B cell (primary cell): ENCODE results near the gene PIWIL4. TPM values are rescaled to one million over a fixed set of nuclear protein-coding genes. Genes with fewer than 3 reads are reported as not detected.

Experiments used
- ATAC-seq: fragments of 200-7000 bp; cut with Tn5 transposase; one replicate; pipeline ENCODE4 v1.10.0; 2021; ENCODE audit warnings: low read depth, mild to moderate bottlenecking, moderate number of reproducible peaks, moderate library complexity
- CTCF ChIA-PET: fragments of 350-600 bp; sonication (Branson Sonifier 250); formaldehyde crosslinking; loops from one replicate; lab custom pipeline; 2021; ENCODE audit warnings: antibody characterized with exemption, inconsistent platforms; lab: Charles Lee
- POLR2A ChIA-PET: fragments of 350-600 bp; sonication (Branson Sonifier 250); formaldehyde crosslinking; loops from one replicate; lab custom pipeline; 2021; ENCODE audit warnings: antibody characterized with exemption; lab: Charles Lee
- DNase-seq: peaks from one replicate; pipeline ENCODE4 v3.0.0; 2013
- H2AFZ ChIP-seq: 2 replicates; pipeline ENCODE4 v1.6.1; 2012; ENCODE audit warnings: mild to moderate bottlenecking, low read depth, low read length; ENCODE audit not compliant: insufficient read depth, poor library complexity, severe bottlenecking
- H3K27ac ChIP-seq, 2 donors: 1 replicate in 1 of 2; 2 replicates in 1 of 2; pipeline ENCODE4 v1.5.1; 2012 to 2013; ENCODE audit warnings: low read length in 2 of 2, mild to moderate bottlenecking in 2 of 2, moderate library complexity in 1 of 2
- H3K27me3 ChIP-seq, 4 experiments: fragments of 200-600 bp in 1 of 4; sonication (generic) in 1 of 4; replicated peaks in 1 of 4; 1 replicate in 2 of 4; 2 replicates in 2 of 4; pipeline versions ENCODE4 v1.6.1 to v1.7.0; 2013 to 2016; ENCODE audit warnings: low read length in 3 of 4, mild to moderate bottlenecking in 2 of 4, mixed read lengths in 1 of 4, moderate library complexity in 1 of 4; ENCODE audit not compliant: insufficient read depth in 4 of 4, control insufficient read depth in 3 of 4; ENCODE audit errors: control extremely low read depth in 1 of 4
- H3K36me3 ChIP-seq, 2 experiments: replicated peaks in 1 of 2; 1 replicate in 1 of 2; 2 replicates in 1 of 2; pipeline versions ENCODE4 v1.6.1 to v1.7.1; 2013; ENCODE audit warnings: low read length in 1 of 2; ENCODE audit not compliant: insufficient read depth in 2 of 2, control insufficient read depth in 1 of 2; ENCODE audit errors: control extremely low read depth in 1 of 2, extremely low read depth in 1 of 2
- H3K4me1 ChIP-seq, 2 donors: fragments of 200-600 bp in 1 of 2; sonication (generic) in 1 of 2; 1 replicate in 1 of 2; 2 replicates in 1 of 2; pipeline versions ENCODE4 v1.5.1 to v1.6.1; 2013 to 2017; ENCODE audit warnings: low read length in 2 of 2; ENCODE audit not compliant: control insufficient read depth in 2 of 2, insufficient read depth in 2 of 2
- H3K4me2 ChIP-seq: replicated peaks from 2 replicates; pipeline ENCODE3; 2012; ENCODE audit warnings: mild to moderate bottlenecking, low read depth, low read length; ENCODE audit not compliant: poor library complexity, severe bottlenecking
- H3K4me3 ChIP-seq, 5 experiments: fragments of 200-600 bp in 1 of 5; sonication (generic) in 1 of 5; 1 replicate in 3 of 5; 2 replicates in 2 of 5; pipeline versions ENCODE4 v1.5.1 to v1.7.0; 2011 to 2016; ENCODE audit warnings: low read length in 4 of 5, mild to moderate bottlenecking in 4 of 5, low read depth in 2 of 5, control low read depth in 1 of 5, moderate library complexity in 1 of 5; ENCODE audit not compliant: insufficient read depth in 1 of 5; ENCODE audit errors: control extremely low read depth in 1 of 5, extremely low read depth in 1 of 5
- H3K79me2 ChIP-seq: fragments of 200-600 bp; sonication (generic); one replicate; pipeline ENCODE4 v1.6.0; 2016; ENCODE audit warnings: low read length; ENCODE audit not compliant: control insufficient read depth, insufficient read depth
- H3K9ac ChIP-seq: fragments of 200-600 bp; sonication (generic); 2 replicates; pipeline ENCODE4 v1.6.1; 2017; ENCODE audit warnings: mild to moderate bottlenecking, low read length, moderate library complexity
- H3K9me3 ChIP-seq, 3 donors: one replicate each; pipeline versions ENCODE4 v1.6.1 to v1.7.1; 2013; ENCODE audit warnings: low read length in 2 of 3; ENCODE audit not compliant: control insufficient read depth in 2 of 3, insufficient read depth in 1 of 3; ENCODE audit errors: control extremely low read depth in 1 of 3
- H4K20me1 ChIP-seq: 2 replicates; pipeline ENCODE4 v1.6.0; 2012; ENCODE audit warnings: mild to moderate bottlenecking, low read length; ENCODE audit not compliant: insufficient read depth, control insufficient read depth, poor library complexity, severe bottlenecking
- H3K27ac Mint-ChIP-seq: one replicate; pipeline ENCODE4 v1.8.0; 2021; ENCODE audit warnings: mixed read lengths
- H3K27me3 Mint-ChIP-seq: one replicate; pipeline ENCODE4 v1.8.0; 2021; ENCODE audit warnings: mixed read lengths
- H3K4me1 Mint-ChIP-seq: one replicate; pipeline ENCODE4 v1.8.0; 2021; ENCODE audit warnings: mixed read lengths
- H3K4me3 Mint-ChIP-seq: one replicate; pipeline ENCODE4 v1.8.0; 2021; ENCODE audit warnings: mixed read lengths
- H3K9me3 Mint-ChIP-seq: one replicate; pipeline ENCODE4 v1.8.0; 2022; ENCODE audit warnings: mixed read lengths; ENCODE audit not compliant: insufficient read depth
- EZH2 ChIP-seq: IDR thresholded peaks from 2 replicates; pipeline ENCODE4 v1.6.1; 2012; ENCODE audit warnings: borderline replicate concordance, low read depth, mild to moderate bottlenecking, moderate library complexity, low read length; ENCODE audit not compliant: insufficient read depth, poor library complexity, severe bottlenecking
- WGBS: methylation state at CpG from one replicate; pipeline ENCODE4 v1.1.5; 2013; ENCODE audit warnings: missing lambda C conversion rate; ENCODE audit not compliant: insufficient coverage; 5-methylcytosine and 5-hydroxymethylcytosine counted together
- intact Hi-C: fragments of 100-400 bp; cut with micrococcal nuclease; formaldehyde crosslinking; loops from one replicate; pipeline ENCODE4 v1.10.0; 2022
- polyA plus RNA-seq: library from polyadenylated mRNA; depleted of rRNA; stranded (reverse); fragments of >200 nt; gene quantifications from 2 replicates; pipeline ENCODE4 v1.2.3, GENCODE V29; 2012
- total RNA-seq, 2 donors: library from RNA; stranded (reverse); fragments of 120-200 nt in 1 of 2; gene quantifications; 1 replicate in 1 of 2; 2 replicates in 1 of 2; pipeline versions ENCODE4 v1.2.3 to v1.2.4, GENCODE V29; 2013 to 2022
- TF ChIP-seq, protein P1 (sequence below): fragments of 200-600 bp; IDR thresholded peaks from one replicate; pipeline ENCODE4 v1.8.0; 2022; ENCODE audit warnings: antibody characterized with exemption, mild to moderate bottlenecking

The PIWIL4 gene
- total and polyA plus RNA-seq, 2 donors (not counting 1 experiment from before 2014, with no cell fraction given) = 0.67 to 1.4 TPM

DNA sequence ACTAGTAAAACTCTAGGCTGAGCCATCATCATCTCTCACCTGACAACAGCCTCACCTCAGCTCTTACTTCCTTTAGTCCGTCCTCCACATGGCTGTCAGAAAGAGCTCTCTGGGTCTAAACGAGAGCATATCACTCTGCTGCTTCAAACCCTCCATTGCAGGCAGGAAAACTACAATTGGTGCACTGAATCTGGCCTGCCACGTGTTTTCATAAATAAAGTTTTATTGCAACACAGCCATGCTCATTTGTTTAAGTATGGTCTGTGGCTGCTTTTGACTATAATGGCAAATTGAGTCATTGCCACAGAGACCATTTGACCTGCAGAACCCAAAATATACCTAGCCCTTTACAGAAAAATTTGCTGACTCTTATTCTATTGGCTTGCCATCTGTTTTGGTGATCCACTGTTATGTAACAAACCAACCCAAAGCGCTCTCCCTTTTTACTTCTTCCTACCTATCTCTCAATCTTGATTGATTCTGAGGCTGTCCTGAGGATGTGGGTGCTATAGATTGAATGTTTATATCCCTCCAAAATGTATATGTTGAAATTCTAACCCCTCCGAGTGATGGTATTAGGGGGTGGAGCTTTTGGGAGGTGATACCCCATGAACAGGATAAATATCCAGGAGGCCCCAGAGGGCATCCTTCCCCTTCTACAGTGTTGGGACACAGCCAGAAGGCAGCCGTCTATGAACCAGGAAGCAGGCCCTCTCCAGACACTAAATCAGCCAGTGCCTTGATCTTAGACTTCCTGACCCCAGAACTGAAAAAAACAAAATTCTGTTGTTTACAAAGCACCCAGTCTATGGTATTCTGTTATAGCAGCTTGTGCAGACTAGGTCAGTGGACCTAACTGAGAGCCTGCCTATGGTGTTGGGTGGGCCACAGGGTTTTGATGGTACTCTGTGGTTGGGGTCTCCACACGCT, 99.9 kb downstream of the PIWIL4 start:
- ATAC-seq (no peak), DNase-seq (no peak)
- H3K9me3 Mint-ChIP-seq = no peaks in the 10 kb centered on the region
- ChIA-PET POLR2A (no interaction called here), CTCF (interaction anchor here (1.4 kb wide), 1 partner anchor 12 kb away, joined by 5 read pairs; no protein-coding TSS in a partner anchor)
- intact Hi-C loops = no loop called here
- Histone ChIP-seq H3K4me1 (no peaks in the 10 kb centered on the region), H3K27ac (no peak overlapping the region), H3K9me3 (peaks cover 0 to 8% (median 0%) of the 10 kb centered on the region in 3 donors), H4K20me1 (no peaks in the 10 kb centered on the region), H3K36me3 (no peaks in the 10 kb centered on the region), H3K4me3 (no peak overlapping the region), H2AFZ (no peak overlapping the region), H3K27me3 (peaks cover 0 to 4% (median 0%) of the 10 kb centered on the region in 4 experiments), H3K4me2 (no peak overlapping the region), H3K9ac (no peak overlapping the region), H3K79me2 (no peaks in the 10 kb centered on the region)
- WGBS = 92% methylated on average over 2 of the region's 7 CpGs
- H3K4me3 Mint-ChIP-seq = no peak overlapping the region
- H3K27me3 Mint-ChIP-seq = peaks cover 8% of the 10 kb centered on the region
- no peak overlapping the region for H3K27ac Mint-ChIP-seq
- H3K4me1 Mint-ChIP-seq = no peaks in the 10 kb centered on the region
- TF ChIP-seq EZH2 = no peak
- TF ChIP-seq, protein P1, sequence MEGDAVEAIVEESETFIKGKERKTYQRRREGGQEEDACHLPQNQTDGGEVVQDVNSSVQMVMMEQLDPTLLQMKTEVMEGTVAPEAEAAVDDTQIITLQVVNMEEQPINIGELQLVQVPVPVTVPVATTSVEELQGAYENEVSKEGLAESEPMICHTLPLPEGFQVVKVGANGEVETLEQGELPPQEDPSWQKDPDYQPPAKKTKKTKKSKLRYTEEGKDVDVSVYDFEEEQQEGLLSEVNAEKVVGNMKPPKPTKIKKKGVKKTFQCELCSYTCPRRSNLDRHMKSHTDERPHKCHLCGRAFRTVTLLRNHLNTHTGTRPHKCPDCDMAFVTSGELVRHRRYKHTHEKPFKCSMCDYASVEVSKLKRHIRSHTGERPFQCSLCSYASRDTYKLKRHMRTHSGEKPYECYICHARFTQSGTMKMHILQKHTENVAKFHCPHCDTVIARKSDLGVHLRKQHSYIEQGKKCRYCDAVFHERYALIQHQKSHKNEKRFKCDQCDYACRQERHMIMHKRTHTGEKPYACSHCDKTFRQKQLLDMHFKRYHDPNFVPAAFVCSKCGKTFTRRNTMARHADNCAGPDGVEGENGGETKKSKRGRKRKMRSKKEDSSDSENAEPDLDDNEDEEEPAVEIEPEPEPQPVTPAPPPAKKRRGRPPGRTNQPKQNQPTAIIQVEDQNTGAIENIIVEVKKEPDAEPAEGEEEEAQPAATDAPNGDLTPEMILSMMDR = no peak

DNA sequence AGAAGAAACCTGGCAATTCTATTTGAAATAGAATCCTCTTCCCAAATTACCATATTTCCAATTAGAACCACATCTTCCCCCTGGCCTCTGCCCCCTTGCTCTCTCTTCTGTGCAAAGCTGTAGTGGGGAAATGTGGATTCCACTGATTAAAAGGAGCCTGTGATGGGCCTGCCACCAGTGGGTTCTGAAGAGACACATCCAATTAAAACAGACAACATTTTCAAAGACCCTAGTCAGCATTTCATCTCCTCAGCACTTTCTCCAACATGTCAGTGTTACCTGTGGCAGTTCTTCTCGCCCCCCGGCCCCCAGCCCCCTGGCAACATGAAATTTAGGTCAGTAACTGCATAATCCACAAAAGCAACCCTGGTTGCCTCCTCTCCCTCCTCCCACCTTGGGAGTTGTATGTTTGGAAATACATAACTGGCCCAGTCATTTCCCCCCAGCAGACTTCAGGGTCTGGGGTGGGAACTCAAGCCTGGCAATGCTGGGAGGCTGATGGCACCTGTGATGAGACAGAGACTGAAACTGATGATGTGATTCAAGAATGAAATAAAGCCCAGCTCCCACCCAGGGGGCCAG, 101.1 kb downstream of the PIWIL4 start:
- Histone ChIP-seq H3K9ac (no peak overlapping the region), H3K79me2 (no peaks in the 10 kb centered on the region), H3K36me3 (no peaks in the 10 kb centered on the region), H2AFZ (no peak overlapping the region), H4K20me1 (no peaks in the 10 kb centered on the region), H3K4me3 (no peak overlapping the region), H3K4me2 (no peak overlapping the region), H3K27me3 (peaks cover 0 to 4% (median 0%) of the 10 kb centered on the region in 4 experiments), H3K4me1 (no peaks in the 10 kb centered on the region), H3K27ac (no peak overlapping the region), H3K9me3 (peaks cover 0 to 16% (median 0%) of the 10 kb centered on the region in 3 donors)
- peaks cover 8% of the 10 kb centered on the region for H3K27me3 Mint-ChIP-seq
- no peak for TF ChIP-seq EZH2
- H3K4me1 Mint-ChIP-seq = no peaks in the 10 kb centered on the region
- intact Hi-C loops = no loop called here
- ATAC-seq = no peak
- H3K9me3 Mint-ChIP-seq = no peaks in the 10 kb centered on the region
- no CpG with 5 or more reads among the region's 2 CpGs for WGBS
- no peak overlapping the region for H3K4me3 Mint-ChIP-seq
- no peak overlapping the region for H3K27ac Mint-ChIP-seq
- CTCF ChIA-PET = no interaction called here
- no peak for DNase-seq
- POLR2A ChIA-PET = no interaction called here
